GM12872 (cell line): Measurements from ENCODE around the gene ANKS4B.

ENCODE experiments used
- TF ChIP-seq, protein P1 (sequence below): IDR thresholded peaks from 3 replicates; pipeline ENCODE4 v1.5.1; 2011; ENCODE audit warnings: low read depth, mild to moderate bottlenecking, low read length, moderate library complexity; ENCODE audit not compliant: insufficient read depth

ANKS4B gene

DNA sequence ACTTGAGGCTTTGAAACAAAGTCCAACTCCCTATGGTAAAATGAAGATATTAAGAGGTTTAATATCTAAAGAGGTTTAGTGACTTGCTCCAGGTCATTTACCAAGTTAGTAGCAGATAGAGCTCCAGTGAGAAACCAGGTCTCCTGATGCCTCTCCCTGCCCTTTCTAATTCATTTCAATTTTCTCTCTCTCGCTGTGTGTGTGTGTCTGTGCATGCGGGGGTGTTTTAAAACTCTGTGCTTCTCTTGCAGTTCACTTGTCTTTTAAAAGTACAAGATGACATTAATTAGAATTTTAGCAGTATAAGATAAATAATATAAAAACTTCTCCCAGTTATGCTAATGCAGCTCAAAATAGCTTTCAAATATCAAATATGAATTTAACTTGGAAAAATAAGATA, 13.9 kb upstream of the ANKS4B start:
- TF ChIP-seq, protein P1, sequence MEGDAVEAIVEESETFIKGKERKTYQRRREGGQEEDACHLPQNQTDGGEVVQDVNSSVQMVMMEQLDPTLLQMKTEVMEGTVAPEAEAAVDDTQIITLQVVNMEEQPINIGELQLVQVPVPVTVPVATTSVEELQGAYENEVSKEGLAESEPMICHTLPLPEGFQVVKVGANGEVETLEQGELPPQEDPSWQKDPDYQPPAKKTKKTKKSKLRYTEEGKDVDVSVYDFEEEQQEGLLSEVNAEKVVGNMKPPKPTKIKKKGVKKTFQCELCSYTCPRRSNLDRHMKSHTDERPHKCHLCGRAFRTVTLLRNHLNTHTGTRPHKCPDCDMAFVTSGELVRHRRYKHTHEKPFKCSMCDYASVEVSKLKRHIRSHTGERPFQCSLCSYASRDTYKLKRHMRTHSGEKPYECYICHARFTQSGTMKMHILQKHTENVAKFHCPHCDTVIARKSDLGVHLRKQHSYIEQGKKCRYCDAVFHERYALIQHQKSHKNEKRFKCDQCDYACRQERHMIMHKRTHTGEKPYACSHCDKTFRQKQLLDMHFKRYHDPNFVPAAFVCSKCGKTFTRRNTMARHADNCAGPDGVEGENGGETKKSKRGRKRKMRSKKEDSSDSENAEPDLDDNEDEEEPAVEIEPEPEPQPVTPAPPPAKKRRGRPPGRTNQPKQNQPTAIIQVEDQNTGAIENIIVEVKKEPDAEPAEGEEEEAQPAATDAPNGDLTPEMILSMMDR, result no peak

DNA sequence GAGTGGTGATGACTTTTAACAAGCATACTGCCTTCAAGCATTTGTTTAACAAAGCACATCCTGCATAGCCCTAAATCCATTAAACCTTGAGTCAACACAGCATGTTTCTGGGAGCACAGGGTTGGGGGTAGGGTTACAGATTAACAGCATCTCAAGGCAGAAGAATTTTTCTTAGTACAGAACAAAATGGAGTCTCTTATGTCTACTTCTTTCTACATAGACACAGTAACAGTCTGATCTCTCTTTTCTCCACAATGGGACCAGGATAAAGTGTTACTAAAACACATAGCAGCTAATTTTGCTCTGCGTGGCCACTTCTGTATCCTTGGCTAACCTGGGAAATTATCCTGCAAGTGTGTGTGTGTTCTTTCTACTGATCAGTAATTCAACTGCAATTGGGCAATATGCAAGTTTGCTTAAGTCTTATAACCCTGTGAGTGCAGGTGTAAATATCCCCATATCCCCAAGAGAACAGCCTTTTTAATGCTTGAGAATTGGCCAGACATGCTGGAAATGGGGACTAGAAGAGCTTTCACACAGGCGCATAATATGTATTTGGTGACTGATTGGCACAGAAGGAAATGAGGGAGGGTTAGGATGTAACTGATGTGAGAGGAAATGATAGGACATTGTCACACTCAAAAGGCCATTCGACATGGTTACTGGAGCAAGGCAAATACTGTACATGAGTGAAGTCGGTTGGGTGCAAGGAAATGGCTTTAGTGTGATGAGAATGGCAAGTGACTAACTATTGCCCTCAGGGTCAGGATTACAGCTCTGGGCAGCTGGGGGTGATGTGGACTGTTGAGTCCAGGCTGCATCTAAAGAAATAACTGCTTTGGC, 10.8 kb upstream of the ANKS4B start:
- TF ChIP-seq, protein P1, result no peak

DNA sequence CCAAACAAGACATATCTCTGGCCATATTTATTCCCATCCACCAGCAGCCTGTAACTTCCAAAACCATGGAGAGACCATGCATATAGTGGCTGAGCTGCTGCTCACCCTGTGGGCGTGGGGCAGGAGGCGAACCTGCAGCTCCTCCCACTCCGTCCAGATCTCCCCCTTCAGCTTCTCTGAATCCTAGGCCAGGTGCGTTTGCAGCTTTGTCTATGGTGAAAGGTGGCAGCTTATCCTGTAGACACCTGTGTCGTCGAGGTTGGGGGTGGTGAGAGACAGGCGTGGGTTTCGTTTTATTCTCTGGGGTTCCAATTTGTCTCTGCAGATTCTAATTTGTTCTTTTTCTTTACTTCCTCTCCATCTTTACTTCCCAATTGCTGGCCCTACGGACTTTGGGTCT, 9.7 kb upstream of the ANKS4B start:
- TF ChIP-seq, protein P1, result no peak

DNA sequence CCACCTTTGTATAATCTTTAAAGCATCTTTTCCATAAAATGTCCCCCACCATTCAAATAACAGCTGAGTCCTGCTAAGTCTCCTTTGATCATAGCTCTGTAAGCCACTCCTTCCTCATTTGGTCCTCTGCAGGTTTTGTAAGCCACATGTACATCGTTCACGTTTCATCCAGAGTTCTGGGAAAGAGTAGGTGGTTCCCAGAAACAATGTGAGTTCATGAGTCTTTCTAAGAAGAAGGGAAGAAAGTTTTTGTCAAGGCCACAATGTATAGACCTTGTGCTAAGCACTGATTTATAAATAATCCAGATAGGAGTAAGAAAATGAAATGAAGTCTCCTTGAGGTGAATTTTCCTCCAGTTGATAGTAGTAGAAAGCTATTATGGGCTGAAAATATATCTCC, 8.7 kb upstream of the ANKS4B start:
- TF ChIP-seq, protein P1, result no peak

DNA sequence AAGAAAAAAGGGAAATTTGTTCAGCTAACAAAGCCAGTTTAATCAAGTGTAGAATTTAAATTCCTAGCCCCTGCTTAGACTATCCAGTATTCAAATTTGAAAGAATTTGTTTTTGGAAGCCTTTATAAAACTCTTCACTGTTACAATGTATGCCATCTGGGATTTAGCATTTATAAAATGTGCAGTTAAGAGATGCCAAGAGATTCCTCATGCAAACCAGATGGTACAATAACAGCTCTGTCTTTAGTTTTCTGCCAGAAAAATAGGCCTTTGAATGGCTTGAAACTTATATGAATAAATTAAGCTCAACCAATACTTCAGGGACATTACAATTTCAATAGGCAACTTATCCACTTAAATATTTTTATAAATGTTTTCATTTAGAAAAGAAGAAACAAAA, 6.8 kb upstream of the ANKS4B start:
- TF ChIP-seq, protein P1, result no peak

DNA sequence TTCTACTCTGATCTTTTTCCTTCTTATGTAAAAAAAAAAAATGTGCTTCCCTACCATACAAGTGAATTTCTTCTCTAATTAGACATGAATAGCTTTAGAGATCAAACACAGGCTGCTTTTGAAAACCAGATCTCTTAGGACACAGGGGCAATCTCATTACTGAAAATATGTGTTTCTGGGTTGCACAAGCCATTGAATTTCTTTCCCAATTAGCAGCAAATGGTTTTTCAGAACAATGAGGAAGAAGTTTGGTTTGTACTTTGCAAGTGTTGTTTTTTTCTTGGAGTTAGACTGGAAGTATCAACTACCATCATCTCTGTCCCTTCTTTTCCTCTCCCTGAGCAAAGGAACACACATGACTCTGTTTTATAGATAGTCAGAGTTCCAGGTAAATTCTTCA, 5.6 kb upstream of the ANKS4B start:
- TF ChIP-seq, protein P1, result no peak

DNA sequence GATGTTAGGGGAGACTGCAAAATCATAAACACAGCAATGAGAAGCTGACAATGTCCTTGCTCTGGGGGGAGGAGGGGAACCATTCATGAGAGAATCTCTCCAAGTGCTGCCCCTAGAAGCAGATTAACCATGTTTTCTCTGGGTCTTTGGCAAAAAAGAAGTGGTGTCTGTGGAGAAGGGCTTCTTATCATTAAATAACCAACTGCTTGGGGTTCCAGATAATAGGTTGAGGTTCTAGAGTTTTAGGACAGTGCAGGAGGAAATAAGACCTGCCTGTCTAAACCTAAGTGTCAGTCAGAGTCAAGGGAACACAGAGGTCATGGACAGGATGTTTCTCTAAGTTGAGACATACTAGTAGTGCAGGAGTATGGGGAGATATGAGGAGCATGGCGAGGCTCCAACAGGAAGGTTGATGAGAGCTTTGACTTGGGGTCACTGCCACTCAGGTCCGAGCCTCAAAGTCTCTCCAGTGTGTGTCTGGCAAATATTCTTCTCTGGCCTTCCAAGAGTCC, 5.1 kb upstream of the ANKS4B start:
- TF ChIP-seq, protein P1, result no peak
